A172 (cell line): ENCODE measurements around the gene ZNF488. TPM values are rescaled to one million over a fixed set of nuclear protein-coding genes. Genes with fewer than 3 reads are reported as not detected.
"Not testable (repeated sequence)": the region's sequence is repeated elsewhere in the genome, so short reads cannot be mapped to it uniquely, and the experiment has no call there.

Source experiments
- DNase-seq: peaks from one replicate; pipeline ENCODE4 v3.0.0-alpha.2; 2015; ENCODE audit warnings: low spot score
- total RNA-seq: library from RNA; depleted of rRNA; stranded (reverse); fragments of >200 nt; shearing (Covaris generic); gene quantifications from 2 replicates; pipeline ENCODE4 v1.2.3, GENCODE V29; 2014; rRNA removed

Gene ZNF488
- 2.6 and 3.6 TPM in 2 replicates for total RNA-seq

GRCh38 chr10:47384148-47384921, at the start of gene ZNF488:
ZNF488 (minus strand) TSS chr10:47384293; CDS start chr10:47368829, 15,464 bp downstream.
- peak; percentile 79 for DNase-seq

- DNase-seq: no peak
Observed at GRCh38 chr10:47425813-47426419, 41.8 kb upstream of the ZNF488 start.

- DNase-seq: no peak
Observed at GRCh38 chr10:47424231-47424630, 40.1 kb upstream of the ZNF488 start.

- no peak for DNase-seq
Observed at GRCh38 chr10:47423476-47423875, 39.4 kb upstream of the ZNF488 start.

- DNase-seq: peak; percentile 71
Observed at GRCh38 chr10:47421057-47421952, 37.2 kb upstream of the ZNF488 start.

GRCh38 chr10:47420305-47421056, 36.4 kb upstream of the ZNF488 start:
- no peak for DNase-seq

- DNase-seq: no peak
Observed at GRCh38 chr10:47419421-47419820, 35.3 kb upstream of the ZNF488 start.

- no peak for DNase-seq
Observed at GRCh38 chr10:47418966-47419365, 34.9 kb upstream of the ZNF488 start.

GRCh38 chr10:47418321-47418720, 34.2 kb upstream of the ZNF488 start:
- no peak for DNase-seq

GRCh38 chr10:47416305-47417218, 32.5 kb upstream of the ZNF488 start:
- not testable (repeated sequence) for DNase-seq

GRCh38 chr10:47415520-47416304, 31.6 kb upstream of the ZNF488 start:
- peak; percentile 23 for DNase-seq

- no peak for DNase-seq
Observed at GRCh38 chr10:47414752-47415519, 30.8 kb upstream of the ZNF488 start.

- no peak for DNase-seq
Observed at GRCh38 chr10:47414227-47414592, 30.1 kb upstream of the ZNF488 start.

- DNase-seq: no peak
Observed at GRCh38 chr10:47413531-47414226, 29.6 kb upstream of the ZNF488 start.

- peak; percentile 23 for DNase-seq
Observed at GRCh38 chr10:47412869-47413268, 28.8 kb upstream of the ZNF488 start.

GRCh38 chr10:47412177-47412730, 28.2 kb upstream of the ZNF488 start:
- DNase-seq: no peak

GRCh38 chr10:47410862-47411261, 26.8 kb upstream of the ZNF488 start:
- no peak for DNase-seq

GRCh38 chr10:47410271-47410670, 26.2 kb upstream of the ZNF488 start:
- DNase-seq: no peak
